ENCODE data around the gene IMMP2L. TPM values are rescaled to one million over a fixed set of nuclear protein-coding genes. Genes with fewer than 3 reads are reported as not detected.

The IMMP2L gene
- total RNA-seq, 1 experiment from 2014 or later, result 8.8 TPM

DNA sequence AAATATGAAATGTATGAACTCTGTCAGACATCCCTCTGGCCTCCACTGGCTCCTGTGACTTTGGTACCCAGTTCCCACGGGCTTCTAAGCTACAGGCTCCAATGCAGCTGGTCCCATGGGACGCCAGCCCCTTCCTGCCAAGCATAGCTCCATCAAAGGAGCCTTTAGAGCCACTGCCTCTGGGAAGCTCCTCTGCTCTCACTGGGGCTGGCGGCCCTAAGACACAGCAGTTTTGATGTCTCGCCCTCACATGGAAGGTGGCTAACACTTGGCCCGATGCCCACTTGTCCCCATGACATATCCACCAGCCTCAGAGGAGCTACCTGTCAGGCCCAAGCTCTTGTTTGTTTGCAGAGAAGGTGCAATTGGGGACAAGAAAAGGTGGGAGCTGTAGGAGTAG lies 925.0 kb downstream of the IMMP2L start:
- Histone ChIP-seq H3K4me1 (ENCODE audit: control insufficient read depth, insufficient read depth, low read length) (no peaks in the 10 kb centered on the region), H3K4me3 (ENCODE audit: low read depth in 2 of 2, low read length in 2 of 2) (no peak overlapping the region), H3K27ac (ENCODE audit: low read length) (no peak overlapping the region), H3K27me3 (ENCODE audit: control insufficient read depth, insufficient read depth, low read length) (no peaks in the 10 kb centered on the region), H3K9me3 (ENCODE audit: control insufficient read depth, insufficient read depth, low read depth, low read length) (no peaks in the 10 kb centered on the region), H3K36me3 (ENCODE audit: control insufficient read depth, insufficient read depth, low read length) (no peaks in the 10 kb centered on the region)
- DNase-seq (ENCODE audit: low read depth, low spot score), result no peak
- ChIA-PET CTCF (no interaction called here), POLR2A (no interaction called here)
- ATAC-seq, result no peak
- no peak for TF ChIP-seq TCF7L2 (IDR thresholded peaks at IDR 0.05; ENCODE audit: low read depth, low read length)
- TF ChIP-seq POLR2AphosphoS5 (IDR thresholded peaks at IDR 0.05; ENCODE audit: low read depth, low read length), result no peak
- TF ChIP-seq SIN3A (IDR thresholded peaks at IDR 0.05; ENCODE audit: borderline replicate concordance, insufficient read depth, low read depth, low read length), result no peak
- TF ChIP-seq, protein P1, sequence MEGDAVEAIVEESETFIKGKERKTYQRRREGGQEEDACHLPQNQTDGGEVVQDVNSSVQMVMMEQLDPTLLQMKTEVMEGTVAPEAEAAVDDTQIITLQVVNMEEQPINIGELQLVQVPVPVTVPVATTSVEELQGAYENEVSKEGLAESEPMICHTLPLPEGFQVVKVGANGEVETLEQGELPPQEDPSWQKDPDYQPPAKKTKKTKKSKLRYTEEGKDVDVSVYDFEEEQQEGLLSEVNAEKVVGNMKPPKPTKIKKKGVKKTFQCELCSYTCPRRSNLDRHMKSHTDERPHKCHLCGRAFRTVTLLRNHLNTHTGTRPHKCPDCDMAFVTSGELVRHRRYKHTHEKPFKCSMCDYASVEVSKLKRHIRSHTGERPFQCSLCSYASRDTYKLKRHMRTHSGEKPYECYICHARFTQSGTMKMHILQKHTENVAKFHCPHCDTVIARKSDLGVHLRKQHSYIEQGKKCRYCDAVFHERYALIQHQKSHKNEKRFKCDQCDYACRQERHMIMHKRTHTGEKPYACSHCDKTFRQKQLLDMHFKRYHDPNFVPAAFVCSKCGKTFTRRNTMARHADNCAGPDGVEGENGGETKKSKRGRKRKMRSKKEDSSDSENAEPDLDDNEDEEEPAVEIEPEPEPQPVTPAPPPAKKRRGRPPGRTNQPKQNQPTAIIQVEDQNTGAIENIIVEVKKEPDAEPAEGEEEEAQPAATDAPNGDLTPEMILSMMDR (IDR thresholded peaks at IDR 0.05), result no peak
- TF ChIP-seq, protein P2, sequence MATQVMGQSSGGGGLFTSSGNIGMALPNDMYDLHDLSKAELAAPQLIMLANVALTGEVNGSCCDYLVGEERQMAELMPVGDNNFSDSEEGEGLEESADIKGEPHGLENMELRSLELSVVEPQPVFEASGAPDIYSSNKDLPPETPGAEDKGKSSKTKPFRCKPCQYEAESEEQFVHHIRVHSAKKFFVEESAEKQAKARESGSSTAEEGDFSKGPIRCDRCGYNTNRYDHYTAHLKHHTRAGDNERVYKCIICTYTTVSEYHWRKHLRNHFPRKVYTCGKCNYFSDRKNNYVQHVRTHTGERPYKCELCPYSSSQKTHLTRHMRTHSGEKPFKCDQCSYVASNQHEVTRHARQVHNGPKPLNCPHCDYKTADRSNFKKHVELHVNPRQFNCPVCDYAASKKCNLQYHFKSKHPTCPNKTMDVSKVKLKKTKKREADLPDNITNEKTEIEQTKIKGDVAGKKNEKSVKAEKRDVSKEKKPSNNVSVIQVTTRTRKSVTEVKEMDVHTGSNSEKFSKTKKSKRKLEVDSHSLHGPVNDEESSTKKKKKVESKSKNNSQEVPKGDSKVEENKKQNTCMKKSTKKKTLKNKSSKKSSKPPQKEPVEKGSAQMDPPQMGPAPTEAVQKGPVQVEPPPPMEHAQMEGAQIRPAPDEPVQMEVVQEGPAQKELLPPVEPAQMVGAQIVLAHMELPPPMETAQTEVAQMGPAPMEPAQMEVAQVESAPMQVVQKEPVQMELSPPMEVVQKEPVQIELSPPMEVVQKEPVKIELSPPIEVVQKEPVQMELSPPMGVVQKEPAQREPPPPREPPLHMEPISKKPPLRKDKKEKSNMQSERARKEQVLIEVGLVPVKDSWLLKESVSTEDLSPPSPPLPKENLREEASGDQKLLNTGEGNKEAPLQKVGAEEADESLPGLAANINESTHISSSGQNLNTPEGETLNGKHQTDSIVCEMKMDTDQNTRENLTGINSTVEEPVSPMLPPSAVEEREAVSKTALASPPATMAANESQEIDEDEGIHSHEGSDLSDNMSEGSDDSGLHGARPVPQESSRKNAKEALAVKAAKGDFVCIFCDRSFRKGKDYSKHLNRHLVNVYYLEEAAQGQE (IDR thresholded peaks at IDR 0.05; ENCODE audit: insufficient read depth in 1 of 2, low read depth in 2 of 2, low read length in 1 of 2), result no peak
- BruUV-seq (replicated peaks), result no TSS peak
- intact Hi-C loops (cut with micrococcal nuclease; ENCODE audit: unreplicated experiment), result no loop called here
- in situ Hi-C loops (cut with HindIII; ENCODE audit: low pct_unique_long_range_greater_than_20kb, low sequenced_read_pairs), result no loop called here

DNA sequence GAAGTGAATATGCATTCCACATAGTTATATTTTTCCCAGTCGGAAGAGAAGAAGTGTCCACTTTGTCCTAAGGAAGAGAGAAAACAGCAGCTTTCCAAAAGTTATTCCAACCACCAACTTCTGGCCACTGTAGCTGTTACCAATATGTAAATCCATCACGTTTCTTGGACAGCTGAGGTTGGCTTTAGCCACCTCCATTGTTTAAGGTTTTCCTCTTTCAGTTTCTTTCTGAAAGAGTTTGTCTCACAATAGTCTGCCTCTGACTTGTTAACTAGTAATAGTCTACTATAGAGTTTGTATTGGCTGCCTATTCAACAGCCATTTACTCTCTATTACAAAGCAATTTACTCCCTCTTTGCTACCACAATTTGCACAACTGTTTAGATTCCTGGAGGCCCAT lies 929.0 kb downstream of the IMMP2L start:
- no peaks in the 10 kb centered on the region for H3K9me3 ChIP-seq (ENCODE audit: control insufficient read depth, insufficient read depth, low read depth, low read length)
- H3K4me3 ChIP-seq (ENCODE audit: low read depth in 2 of 2, low read length in 2 of 2), result no peak overlapping the region
- H3K36me3 ChIP-seq (ENCODE audit: control insufficient read depth, insufficient read depth, low read length), result no peaks in the 10 kb centered on the region
- ChIA-PET CTCF (no interaction called here), POLR2A (no interaction called here)
- ATAC-seq (no peak), DNase-seq (ENCODE audit: low read depth, low spot score) (no peak)
- H3K27me3 ChIP-seq (ENCODE audit: control insufficient read depth, insufficient read depth, low read length), result no peaks in the 10 kb centered on the region
- intact Hi-C loops (cut with micrococcal nuclease; ENCODE audit: unreplicated experiment), result no loop called here
- in situ Hi-C loops (cut with HindIII; ENCODE audit: low pct_unique_long_range_greater_than_20kb, low sequenced_read_pairs), result no loop called here
- TF ChIP-seq TCF7L2 (IDR thresholded peaks at IDR 0.05; ENCODE audit: low read depth, low read length), result no peak
- no peak for TF ChIP-seq POLR2AphosphoS5 (IDR thresholded peaks at IDR 0.05; ENCODE audit: low read depth, low read length)
- TF ChIP-seq, protein P2 (IDR thresholded peaks at IDR 0.05; ENCODE audit: insufficient read depth in 1 of 2, low read depth in 2 of 2, low read length in 1 of 2), result no peak
- H3K4me1 ChIP-seq (ENCODE audit: control insufficient read depth, insufficient read depth, low read length), result no peaks in the 10 kb centered on the region
- BruUV-seq (replicated peaks), result no TSS peak
- H3K27ac ChIP-seq (ENCODE audit: low read length), result no peak overlapping the region
